Measurements from ENCODE around the gene ATR. TPM values are rescaled to one million over a fixed set of nuclear protein-coding genes. Genes with fewer than 3 reads are reported as not detected.
"Not testable (repeated sequence)": the region's sequence is repeated elsewhere in the genome, so short reads cannot be mapped to it uniquely, and the experiment has no call there.

Gene ATR
- total RNA-seq, 1 donor: 37.6 TPM

GRCh38 chr3:142576792-142577191 lies 1.7 kb downstream of the ATR start:
- no peak for TF ChIP-seq CTCF (IDR thresholded peaks at IDR 0.05; ENCODE audit: insufficient read depth, low read depth, low read length)
- H3K4me3 ChIP-seq (ENCODE audit: low read depth, low read length): no peak overlapping the region
- no peak for DNase-seq (ENCODE audit: low read depth)

GRCh38 chr3:142574665-142575064 lies 3.9 kb downstream of the ATR start:
- no peak overlapping the region for H3K4me3 ChIP-seq (ENCODE audit: low read depth, low read length)
- no peak for DNase-seq (ENCODE audit: low read depth)
- no peak for TF ChIP-seq CTCF (IDR thresholded peaks at IDR 0.05; ENCODE audit: insufficient read depth, low read depth, low read length)

DNA sequence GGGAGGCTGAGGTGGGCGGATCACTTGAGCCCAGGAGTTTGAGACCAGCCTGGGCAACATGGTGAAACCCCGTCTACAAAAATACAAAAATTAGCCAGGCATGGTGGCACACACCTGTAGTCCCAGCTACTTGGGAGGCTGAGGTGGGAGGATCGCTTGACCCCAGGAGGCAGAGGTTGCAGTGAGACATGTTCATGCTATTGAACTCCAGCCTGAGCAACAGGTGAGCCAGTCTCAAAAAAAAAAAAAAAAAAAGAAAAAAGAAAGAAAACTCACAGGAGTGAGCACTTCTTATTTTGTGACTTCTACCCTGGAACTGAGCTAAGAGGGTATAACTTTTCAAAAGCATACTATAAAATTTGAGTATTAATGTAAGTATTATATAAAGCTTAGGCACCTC lies 4.3 kb downstream of the ATR start:
- DNase-seq (ENCODE audit: low read depth); H3K4me3 ChIP-seq (ENCODE audit: low read depth, low read length): not testable (repeated sequence)

- not testable (repeated sequence) for DNase-seq (ENCODE audit: low read depth); H3K4me3 ChIP-seq (ENCODE audit: low read depth, low read length)
These were observed 9.1 kb downstream of the ATR start for GRCh38 chr3:142569422-142569821.

GRCh38 chr3:142568393-142569017 lies 10.0 kb downstream of the ATR start:
- H3K4me3 ChIP-seq (ENCODE audit: low read depth, low read length): no peak overlapping the region
- DNase-seq (ENCODE audit: low read depth): no peak
- TF ChIP-seq CTCF (IDR thresholded peaks at IDR 0.05; ENCODE audit: insufficient read depth, low read depth, low read length): no peak

GRCh38 chr3:142566096-142566495 lies 12.4 kb downstream of the ATR start:
- no peak for TF ChIP-seq CTCF (IDR thresholded peaks at IDR 0.05; ENCODE audit: insufficient read depth, low read depth, low read length)
- DNase-seq (ENCODE audit: low read depth): no peak
- no peak overlapping the region for H3K4me3 ChIP-seq (ENCODE audit: low read depth, low read length)

DNA sequence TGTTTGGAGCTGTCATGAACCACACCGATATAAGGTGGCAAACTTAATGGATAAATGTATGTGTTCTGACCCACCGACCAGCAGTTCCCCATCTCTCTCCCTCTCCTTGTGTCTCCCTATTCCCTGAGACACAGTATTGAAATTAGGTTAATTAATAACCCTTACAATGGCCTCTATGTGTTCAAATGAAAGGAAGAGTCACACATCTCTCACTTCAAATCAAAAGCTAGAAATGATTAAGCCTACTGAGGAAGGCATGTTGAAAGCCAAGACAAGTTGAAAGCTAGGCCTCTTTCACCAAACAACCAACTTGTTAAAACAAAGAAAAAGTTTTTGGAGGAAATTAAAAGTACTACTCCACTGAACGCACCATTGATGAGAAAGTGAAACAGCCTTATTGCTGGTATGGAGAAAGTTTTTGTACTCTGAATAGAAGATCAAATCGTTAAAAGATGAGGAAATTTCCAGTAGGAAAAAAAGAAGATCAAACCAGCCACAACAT lies 15.0 kb downstream of the ATR start:
- TF ChIP-seq CTCF (IDR thresholded peaks at IDR 0.05; ENCODE audit: insufficient read depth, low read depth, low read length): no peak
- no peak overlapping the region for H3K4me3 ChIP-seq (ENCODE audit: low read depth, low read length)
- DNase-seq (ENCODE audit: low read depth): no peak

DNA sequence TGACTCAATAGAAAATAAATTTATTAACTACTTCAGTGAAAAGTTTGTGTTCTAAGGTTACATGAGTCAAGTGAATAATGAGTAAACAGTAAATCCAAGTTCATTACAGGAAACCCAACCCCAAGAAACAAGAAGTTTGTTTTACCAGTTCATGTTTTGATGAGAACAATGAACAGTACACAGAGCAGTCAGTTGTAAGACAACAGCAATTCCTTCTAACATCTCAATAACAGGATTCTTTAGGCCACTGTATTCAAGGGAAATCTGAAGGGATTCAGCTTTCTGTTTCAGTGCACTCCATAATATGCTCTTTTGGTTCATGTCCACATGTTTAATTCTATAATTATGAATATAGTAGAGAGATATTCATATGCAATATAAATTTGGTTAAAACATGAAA lies 18.4 kb downstream of the ATR start:
- TF ChIP-seq CTCF (IDR thresholded peaks at IDR 0.05; ENCODE audit: insufficient read depth, low read depth, low read length): no peak
- no peak for DNase-seq (ENCODE audit: low read depth)
- H3K4me3 ChIP-seq (ENCODE audit: low read depth, low read length): no peak overlapping the region

Measured in fibroblast of villous mesenchyme (primary cell).